Ishikawa (cell line): ENCODE results near the gene AGPAT3.

Experiments used
- CEBPB ChIP-seq: IDR thresholded peaks from 2 replicates; pipeline ENCODE4 v1.6.1; 2012
- CREB1 ChIP-seq: IDR thresholded peaks from 2 replicates; pipeline ENCODE4 v1.6.1; 2012; ENCODE audit warnings: low read depth
- EP300 ChIP-seq: IDR thresholded peaks from 2 replicates; pipeline ENCODE4 v1.6.1; 2012; ENCODE audit warnings: borderline replicate concordance
- REST ChIP-seq: IDR thresholded peaks from 2 replicates; pipeline ENCODE4 v1.6.1; 2012; ENCODE audit warnings: low read depth, mild to moderate bottlenecking
- TCF12 ChIP-seq: IDR thresholded peaks from 2 replicates; pipeline ENCODE4 v1.6.1; 2012; ENCODE audit warnings: low read depth
- USF1 ChIP-seq: IDR thresholded peaks from 2 replicates; pipeline ENCODE4 v1.6.1; 2012
- YY1 ChIP-seq: IDR thresholded peaks from 2 replicates; pipeline ENCODE4 v1.6.1; 2012; ENCODE audit warnings: low read depth

DNA sequence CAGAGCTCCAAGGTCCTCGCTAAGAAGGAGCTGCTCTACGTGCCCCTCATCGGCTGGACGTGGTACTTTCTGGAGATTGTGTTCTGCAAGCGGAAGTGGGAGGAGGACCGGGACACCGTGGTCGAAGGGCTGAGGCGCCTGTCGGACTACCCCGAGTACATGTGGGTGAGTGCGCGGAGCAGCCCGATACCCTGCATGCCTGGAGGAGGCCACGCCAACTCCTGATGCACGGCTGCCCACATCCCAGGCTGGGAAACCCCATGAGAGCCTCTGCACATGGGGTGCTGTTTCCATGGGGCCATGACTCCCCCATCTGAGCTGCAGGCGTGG lies 104.1 kb downstream of the AGPAT3 start:
- TF ChIP-seq YY1 (no peak), USF1 (no peak), CEBPB (no peak), EP300 (no peak), CREB1 (no peak), TCF12 (no peak), REST (no peak)
